SK-N-SH (cell line): ENCODE results near the gene VMAC.

ENCODE experiments used
- CTCF ChIP-seq: fragments of 200-600 bp; sonication (generic); IDR thresholded peaks from 2 replicates; pipeline ENCODE4 v1.6.1; 2017; ENCODE audit warnings: antibody characterized with exemption, mild to moderate bottlenecking, moderate library complexity
- TEAD4 ChIP-seq: IDR thresholded peaks from 2 replicates; pipeline ENCODE4 v1.4.0; 2012; ENCODE audit warnings: mild to moderate bottlenecking, borderline replicate concordance; ENCODE audit not compliant: insufficient read depth

DNA sequence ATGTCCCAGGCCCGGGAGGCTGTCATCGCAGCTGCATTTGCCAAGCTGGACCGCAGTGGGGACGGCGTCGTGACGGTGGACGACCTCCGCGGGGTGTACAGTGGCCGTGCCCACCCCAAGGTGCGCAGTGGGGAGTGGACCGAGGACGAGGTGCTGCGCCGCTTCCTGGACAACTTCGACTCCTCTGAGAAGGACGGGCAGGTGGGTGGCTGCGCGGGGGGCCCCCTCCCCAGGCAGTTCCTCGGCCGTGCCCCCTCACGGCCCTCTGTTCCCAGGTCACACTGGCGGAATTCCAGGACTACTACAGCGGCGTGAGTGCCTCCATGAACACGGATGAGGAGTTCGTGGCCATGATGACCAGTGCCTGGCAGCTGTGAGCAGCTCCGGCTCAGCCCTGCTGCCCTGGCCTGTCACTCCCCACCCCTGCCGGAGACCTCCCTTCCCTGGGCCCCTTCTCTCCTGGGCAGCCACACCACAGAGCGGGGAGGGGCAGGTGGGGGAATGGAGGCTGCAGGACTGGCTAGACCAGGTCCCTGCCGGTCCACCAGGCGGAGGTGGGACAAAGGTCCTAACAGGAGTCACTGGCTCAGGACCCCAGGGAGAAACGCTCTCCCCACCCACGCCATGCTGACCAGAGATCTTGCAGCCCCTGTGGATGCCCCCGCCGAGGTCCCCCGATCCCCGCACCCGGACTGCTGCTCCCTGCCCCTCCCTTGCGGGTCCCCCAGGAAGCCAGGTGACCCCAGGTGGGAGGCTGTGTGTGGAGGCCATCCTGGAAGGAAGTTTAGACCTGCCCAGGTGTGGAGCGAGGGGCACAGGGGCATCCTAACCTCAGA lies 10.5 kb downstream of the VMAC start:
- no peak for TF ChIP-seq TEAD4
- TF ChIP-seq CTCF = no peak
